ENCODE measurements around the gene CASS4. TPM values are rescaled to one million over a fixed set of nuclear protein-coding genes. Genes with fewer than 3 reads are reported as not detected.

CASS4 gene
- total RNA-seq, 1 donor from 2014 or later = 0.51 TPM

GRCh38 chr20:56503916-56504315, 91.9 kb downstream of the CASS4 start:
- Mint-ChIP-seq H3K27me3 (no peaks in the 10 kb centered on the region), H3K36me3 (ENCODE audit: low read depth) (peaks cover 46% of the 10 kb centered on the region), H3K27ac (no peak overlapping the region), H3K9me3 (no peaks in the 10 kb centered on the region), H3K4me1 (no peaks in the 10 kb centered on the region), H3K4me3 (no peak overlapping the region)
- TF ChIP-seq, protein P1, sequence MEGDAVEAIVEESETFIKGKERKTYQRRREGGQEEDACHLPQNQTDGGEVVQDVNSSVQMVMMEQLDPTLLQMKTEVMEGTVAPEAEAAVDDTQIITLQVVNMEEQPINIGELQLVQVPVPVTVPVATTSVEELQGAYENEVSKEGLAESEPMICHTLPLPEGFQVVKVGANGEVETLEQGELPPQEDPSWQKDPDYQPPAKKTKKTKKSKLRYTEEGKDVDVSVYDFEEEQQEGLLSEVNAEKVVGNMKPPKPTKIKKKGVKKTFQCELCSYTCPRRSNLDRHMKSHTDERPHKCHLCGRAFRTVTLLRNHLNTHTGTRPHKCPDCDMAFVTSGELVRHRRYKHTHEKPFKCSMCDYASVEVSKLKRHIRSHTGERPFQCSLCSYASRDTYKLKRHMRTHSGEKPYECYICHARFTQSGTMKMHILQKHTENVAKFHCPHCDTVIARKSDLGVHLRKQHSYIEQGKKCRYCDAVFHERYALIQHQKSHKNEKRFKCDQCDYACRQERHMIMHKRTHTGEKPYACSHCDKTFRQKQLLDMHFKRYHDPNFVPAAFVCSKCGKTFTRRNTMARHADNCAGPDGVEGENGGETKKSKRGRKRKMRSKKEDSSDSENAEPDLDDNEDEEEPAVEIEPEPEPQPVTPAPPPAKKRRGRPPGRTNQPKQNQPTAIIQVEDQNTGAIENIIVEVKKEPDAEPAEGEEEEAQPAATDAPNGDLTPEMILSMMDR (IDR thresholded peaks at IDR 0.05) = no peak
- ATAC-seq (ENCODE audit: low read depth) (no peak), DNase-seq (no peak)
- CTCF ChIA-PET = no interaction called here
- intact Hi-C loops (cut with micrococcal nuclease) = loop anchor here (1.0 kb wide), 1 partner anchor 104 kb away; no protein-coding TSS in a partner anchor
- POLR2A ChIA-PET = no interaction called here

GRCh38 chr20:56504373-56505005, 92.4 kb downstream of the CASS4 start:
- Mint-ChIP-seq H3K36me3 (ENCODE audit: low read depth) (peaks cover 47% of the 10 kb centered on the region), H3K4me3 (no peak overlapping the region), H3K9me3 (no peaks in the 10 kb centered on the region), H3K27ac (no peak overlapping the region), H3K4me1 (no peaks in the 10 kb centered on the region), H3K27me3 (no peaks in the 10 kb centered on the region)
- ATAC-seq (ENCODE audit: low read depth) (no peak), DNase-seq (no peak)
- intact Hi-C loops (cut with micrococcal nuclease) = loop anchor here (1.0 kb wide), 1 partner anchor 104 kb away; no protein-coding TSS in a partner anchor
- POLR2A ChIA-PET = no interaction called here
- CTCF ChIA-PET = no interaction called here
- TF ChIP-seq, protein P1 (IDR thresholded peaks at IDR 0.05) = no peak

GRCh38 chr20:56506103-56506502, 94.0 kb downstream of the CASS4 start:
- Mint-ChIP-seq H3K4me1 (no peaks in the 10 kb centered on the region), H3K9me3 (no peaks in the 10 kb centered on the region), H3K27ac (no peak overlapping the region), H3K4me3 (no peak overlapping the region), H3K27me3 (no peaks in the 10 kb centered on the region), H3K36me3 (ENCODE audit: low read depth) (peaks cover 45% of the 10 kb centered on the region)
- intact Hi-C loops (cut with micrococcal nuclease) = no loop called here
- ATAC-seq (ENCODE audit: low read depth) = no peak
- POLR2A ChIA-PET = interaction anchor here (0.7 kb wide), 1 partner anchor 185 kb away, joined by 3 read pairs; no protein-coding TSS in a partner anchor
- CTCF ChIA-PET = no interaction called here
- no peak for DNase-seq
- TF ChIP-seq, protein P1 (IDR thresholded peaks at IDR 0.05) = no peak

Other genes starting within 250 kb of the CASS4 start
- gene MC3R, start 163.5 kb upstream of the CASS4 start, total RNA-seq = not detected in 2 replicates
- 5.2 and 5.3 TPM in 2 replicates for gene FAM210B, start 53.3 kb upstream of the CASS4 start, total RNA-seq
- 3.8 and 4.7 TPM in 2 replicates for gene AURKA, start 20.0 kb upstream of the CASS4 start, total RNA-seq
- gene CSTF1, start 19.6 kb upstream of the CASS4 start, total RNA-seq = 31.4 and 36.2 TPM in 2 replicates
- 81.0 and 81.1 TPM in 2 replicates for gene RTF2, start 56.4 kb downstream of the CASS4 start, total RNA-seq
- 1.9 and 2.6 TPM in 2 replicates for gene FAM209A, start 112.5 kb downstream of the CASS4 start, total RNA-seq
- 1.4 and 1.5 TPM in 2 replicates for gene FAM209B, start 121.0 kb downstream of the CASS4 start, total RNA-seq
- not detected in 2 replicates for gene TFAP2C, start 217.0 kb downstream of the CASS4 start, total RNA-seq

Measured in activated B cell treated with CpG ODN at 0.5 μM for 24 hours (primary cell).